Measurements from ENCODE around the gene CEP43.

DNA sequence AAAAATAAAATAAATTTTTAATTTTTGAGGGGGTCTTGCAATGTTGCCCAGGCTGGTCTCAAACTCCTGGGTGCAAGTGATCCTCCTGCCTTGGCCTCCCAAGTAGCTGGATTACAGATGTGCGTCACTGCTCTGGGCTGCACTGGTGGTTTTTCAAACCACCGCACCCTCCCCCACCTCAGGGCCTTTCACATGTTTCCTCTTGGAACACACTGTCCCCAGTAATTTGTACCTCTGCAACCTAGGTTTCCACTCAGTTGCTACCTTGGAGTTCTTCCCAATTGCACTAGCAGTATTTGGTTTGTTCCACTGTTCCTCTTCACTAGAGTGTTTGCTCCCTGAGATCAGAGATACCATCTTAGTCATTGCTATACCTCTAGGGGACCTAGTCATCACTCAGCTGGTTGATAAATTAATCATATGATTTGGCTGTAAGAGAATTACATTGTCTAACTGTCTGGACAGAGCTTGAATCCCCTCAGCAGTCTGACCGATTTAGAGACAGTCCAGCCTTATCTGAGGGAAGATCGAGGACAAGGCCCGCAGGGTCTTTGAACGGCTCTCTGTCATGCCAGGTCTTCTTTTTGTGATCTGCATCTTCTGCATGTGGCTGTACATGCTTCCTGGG, 32.0 kb downstream of the CEP43 start:
- no peak for TF ChIP-seq EZH2 (IDR thresholded peaks at IDR 0.05)
- TF ChIP-seq, protein P1, sequence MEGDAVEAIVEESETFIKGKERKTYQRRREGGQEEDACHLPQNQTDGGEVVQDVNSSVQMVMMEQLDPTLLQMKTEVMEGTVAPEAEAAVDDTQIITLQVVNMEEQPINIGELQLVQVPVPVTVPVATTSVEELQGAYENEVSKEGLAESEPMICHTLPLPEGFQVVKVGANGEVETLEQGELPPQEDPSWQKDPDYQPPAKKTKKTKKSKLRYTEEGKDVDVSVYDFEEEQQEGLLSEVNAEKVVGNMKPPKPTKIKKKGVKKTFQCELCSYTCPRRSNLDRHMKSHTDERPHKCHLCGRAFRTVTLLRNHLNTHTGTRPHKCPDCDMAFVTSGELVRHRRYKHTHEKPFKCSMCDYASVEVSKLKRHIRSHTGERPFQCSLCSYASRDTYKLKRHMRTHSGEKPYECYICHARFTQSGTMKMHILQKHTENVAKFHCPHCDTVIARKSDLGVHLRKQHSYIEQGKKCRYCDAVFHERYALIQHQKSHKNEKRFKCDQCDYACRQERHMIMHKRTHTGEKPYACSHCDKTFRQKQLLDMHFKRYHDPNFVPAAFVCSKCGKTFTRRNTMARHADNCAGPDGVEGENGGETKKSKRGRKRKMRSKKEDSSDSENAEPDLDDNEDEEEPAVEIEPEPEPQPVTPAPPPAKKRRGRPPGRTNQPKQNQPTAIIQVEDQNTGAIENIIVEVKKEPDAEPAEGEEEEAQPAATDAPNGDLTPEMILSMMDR (IDR thresholded peaks at IDR 0.05) = no peak

Data from neural progenitor cell (in vitro differentiated cells).